Measurements from ENCODE around the gene IFT20.

- no peak for TF ChIP-seq GATA2 (IDR thresholded peaks at IDR 0.05; ENCODE audit: low read depth, low read length)
- TF ChIP-seq GATA3 (IDR thresholded peaks at IDR 0.05; ENCODE audit: low read depth, low read length): no peak
These were observed 49.2 kb upstream of the IFT20 start for GRCh38 chr17:28384281-28385036.

All from SH-SY5Y (cell line).